HTR-8/SVneo (cell line): ENCODE measurements around the gene SNX30.

Experiments
- DNase-seq: peaks from one replicate; pipeline ENCODE4 v3.0.0; 2011; ENCODE audit warnings: low spot score, mixed read lengths; ENCODE audit not compliant: insufficient read length
- FAIRE-seq: peaks from 2 replicates; lab custom pipeline; 2011; peaks lifted over from hg19 to GRCh38; lab: Jason Lieb, UNC

Gene SNX30

DNA sequence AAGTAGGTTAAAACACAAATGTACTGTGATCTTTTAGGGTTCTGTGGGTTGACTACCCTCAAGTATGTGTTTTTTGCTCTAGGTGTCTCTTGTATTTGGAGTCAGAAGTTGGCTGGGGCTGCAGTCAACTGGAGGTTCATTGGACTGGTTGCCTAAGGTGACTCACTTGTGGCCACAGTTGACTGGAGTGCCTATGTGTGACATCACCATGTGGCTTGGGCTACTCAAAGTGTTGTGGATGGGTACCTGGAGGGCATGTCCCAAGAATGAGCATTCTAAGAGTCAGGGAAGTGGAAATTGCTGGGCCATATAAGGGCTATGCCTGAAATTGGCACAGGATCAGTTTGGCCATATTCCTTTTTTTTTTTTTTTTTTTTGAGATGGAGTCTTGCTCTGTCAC is 27.4 kb downstream of the SNX30 start:
- DNase-seq (no peak), FAIRE-seq (no peak)

DNA sequence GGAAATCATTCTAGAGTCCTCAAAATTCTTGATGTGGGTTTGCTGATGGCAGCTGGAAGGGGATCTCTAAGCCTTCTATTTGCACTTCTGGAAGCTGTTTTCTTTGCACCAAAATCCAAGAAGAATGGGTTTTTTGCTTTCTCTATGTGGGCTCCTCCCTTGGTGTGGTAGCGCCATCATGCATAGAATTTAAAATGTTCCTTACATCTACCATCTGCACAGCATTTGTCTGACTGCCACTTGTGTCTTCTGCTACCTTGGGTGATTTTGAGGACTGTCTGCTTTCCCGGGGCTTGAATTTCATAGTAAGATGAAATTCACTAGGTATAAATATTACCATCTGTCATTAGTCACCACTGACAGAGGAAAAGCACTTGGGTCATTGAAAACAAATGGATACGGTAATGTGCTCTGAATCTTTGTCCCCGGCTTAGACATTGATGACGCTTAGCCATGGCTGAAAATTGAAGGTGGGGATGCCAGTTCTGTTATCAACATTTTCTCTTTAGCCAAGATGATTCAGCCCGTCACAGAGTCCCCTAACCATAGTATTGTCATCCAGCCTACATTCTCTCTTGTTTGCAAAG is 30.0 kb downstream of the SNX30 start:
- DNase-seq (no peak), FAIRE-seq (no peak)

DNA sequence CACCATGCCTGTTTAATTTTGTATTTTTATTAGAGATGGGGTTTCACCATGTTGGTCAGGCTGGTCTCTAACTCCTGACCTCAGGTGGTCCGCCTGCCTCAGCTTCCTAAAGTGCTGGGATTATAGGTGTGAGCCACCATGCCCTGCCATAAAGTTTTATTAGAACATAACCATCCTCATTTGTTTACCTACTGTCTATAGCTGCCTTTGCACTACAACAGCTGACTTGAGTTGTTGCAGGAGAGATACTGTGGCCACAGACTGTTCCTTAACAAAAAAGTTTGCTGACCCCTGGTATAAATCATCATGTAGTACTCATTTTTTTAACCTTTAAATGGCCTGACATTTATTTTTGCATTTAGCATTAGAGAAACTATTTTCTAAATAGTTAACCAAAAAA is 31.7 kb downstream of the SNX30 start:
- DNase-seq (no peak), FAIRE-seq (no peak)

DNA sequence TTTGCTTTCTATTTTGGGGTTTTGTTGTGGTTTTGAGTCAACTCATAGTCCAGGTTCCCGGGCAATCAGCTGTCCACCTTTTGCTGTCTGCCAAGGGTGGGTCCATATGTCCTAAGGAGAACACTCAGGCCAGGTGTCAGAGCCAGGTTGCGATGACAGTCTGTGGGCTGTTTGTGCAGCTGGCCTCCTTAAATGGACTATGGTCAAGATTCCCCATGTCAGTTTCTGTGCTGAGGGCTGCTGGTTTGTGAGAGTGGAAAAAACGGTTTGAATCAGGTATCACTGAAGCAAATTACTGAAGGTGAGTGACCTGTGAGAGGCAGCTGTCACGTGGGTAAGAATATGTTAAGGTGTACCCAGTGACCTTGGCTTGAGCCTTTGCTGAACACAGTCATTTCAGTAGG is 33.0 kb downstream of the SNX30 start:
- DNase-seq (no peak), FAIRE-seq (no peak)

DNA sequence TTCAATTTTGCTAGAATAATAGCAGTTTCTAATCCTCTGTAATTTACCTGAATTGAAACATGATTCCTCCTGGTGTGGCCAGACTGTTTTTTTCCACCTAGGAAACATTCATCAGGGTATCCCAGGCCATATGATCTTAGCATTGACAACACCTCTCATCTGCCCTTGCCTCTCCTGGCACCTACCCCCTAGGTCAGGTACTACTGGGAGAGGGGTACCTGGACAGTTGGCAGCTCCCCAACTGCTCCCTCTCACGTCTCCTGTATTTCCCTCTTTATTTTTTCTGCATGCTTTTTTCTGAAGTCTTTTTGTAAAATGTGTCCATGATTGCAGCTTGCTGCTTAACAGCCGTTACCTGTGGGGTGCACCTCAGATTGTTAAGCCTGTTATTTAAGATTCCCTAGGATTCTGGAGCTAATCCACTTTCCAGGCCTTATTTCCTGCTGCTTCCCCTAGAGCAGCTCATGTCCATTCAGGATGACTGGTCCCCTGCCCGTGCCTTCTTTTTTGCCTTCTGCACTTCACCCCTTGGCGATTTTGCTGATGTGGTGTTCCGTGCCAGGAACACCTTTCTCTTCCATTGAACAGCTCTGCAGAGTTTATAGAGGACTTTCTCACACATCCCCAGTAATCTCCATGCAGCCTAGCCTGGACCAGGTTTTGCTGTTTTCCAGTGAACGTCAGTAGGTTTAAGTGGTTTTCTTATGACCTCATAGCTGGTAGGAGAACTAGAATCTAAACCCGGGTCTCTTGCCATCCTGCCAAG is 33.6 kb downstream of the SNX30 start:
- FAIRE-seq (peak; percentile 9), DNase-seq (no peak)

DNA sequence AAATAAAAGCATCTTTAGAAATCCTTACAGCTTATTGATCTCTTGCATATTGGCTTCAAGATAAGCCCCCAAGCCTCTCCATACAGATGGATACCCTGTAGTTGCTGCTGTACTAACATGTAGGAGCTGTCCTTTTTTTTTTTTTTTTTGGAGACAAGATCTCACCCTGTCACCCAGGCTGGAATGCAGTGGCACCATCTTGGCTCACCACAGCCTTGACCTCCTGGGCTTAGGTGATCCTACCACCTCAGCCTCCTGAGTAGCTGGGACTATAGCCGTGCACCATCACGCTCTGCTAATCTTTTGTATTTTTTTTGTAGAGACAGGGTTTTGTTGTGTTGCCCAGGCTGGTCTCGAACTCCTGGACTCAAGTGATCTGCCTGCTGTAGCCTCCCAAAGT is 35.4 kb downstream of the SNX30 start:
- no peak for FAIRE-seq
- no peak for DNase-seq

DNA sequence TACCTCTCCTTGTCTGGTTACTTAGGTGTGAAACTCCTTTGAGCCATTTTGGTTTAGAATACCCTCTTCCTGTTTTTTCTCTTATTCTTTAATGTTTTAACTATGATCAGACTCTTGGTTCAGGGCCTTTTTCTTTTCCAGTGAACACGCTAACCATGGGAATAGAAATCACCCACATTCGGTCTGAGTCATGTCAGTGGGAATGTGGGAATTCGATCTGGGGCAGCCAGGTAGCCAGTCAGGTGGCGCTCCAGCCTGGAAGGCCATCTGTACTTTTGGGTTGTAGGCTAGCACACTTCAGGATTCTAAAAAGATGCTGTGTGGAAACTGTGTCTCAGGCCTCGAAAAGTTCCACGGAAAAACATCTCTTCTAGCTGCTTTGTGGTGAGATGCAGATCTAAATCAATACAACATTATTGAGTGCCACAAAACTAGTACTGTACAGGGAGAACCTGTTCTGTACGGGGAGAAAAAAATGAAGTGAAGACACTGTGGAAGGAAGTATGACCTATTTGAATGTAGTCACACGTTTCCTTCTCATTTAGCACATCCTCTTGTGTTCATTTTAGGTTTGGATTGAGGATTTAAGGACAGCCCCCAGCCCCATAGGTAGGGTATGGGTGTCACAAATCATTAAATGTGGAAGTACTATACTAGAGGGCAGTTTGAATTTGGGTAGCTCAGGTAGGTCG is 36.4 kb downstream of the SNX30 start:
- DNase-seq: no peak
- FAIRE-seq: no peak

DNA sequence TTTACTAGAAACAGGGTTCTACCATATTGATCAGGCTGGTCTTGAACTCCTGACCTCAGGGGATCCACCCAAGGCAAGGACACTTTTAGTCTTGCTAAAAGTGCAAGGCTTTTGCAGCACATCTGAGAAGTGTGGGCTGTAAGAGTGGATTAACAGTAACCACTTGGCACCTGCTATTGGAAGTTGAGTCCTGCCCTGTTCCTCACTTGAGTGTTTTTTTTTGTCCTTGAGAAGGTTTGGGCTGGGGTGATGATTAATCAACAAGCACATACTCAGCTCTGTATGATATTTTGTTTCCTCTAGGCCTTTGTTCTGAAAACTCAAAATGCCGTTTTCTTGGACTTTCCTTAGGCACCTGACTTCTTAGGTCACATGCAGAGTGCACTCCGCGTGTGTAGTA is 37.4 kb downstream of the SNX30 start:
- DNase-seq (no peak), FAIRE-seq (no peak)

DNA sequence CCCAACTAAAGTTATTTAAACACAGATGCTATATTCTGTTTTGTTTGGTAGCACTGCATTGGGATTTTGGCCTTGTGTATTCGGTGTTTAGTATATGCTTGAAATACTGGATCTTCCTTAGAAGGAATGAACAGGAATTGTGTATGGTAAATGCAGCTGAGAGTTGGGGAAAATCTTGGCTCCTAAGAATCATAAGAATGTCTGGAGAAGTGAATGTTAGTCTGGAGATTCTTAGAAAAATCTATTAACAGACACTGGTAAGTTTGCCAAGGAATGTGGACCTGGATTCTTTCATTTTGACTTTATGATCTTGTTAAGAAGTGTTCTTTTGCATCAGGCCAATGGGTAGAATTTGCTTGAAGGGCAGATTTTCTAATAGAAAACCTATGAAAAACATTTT is 38.9 kb downstream of the SNX30 start:
- no peak for DNase-seq
- FAIRE-seq: no peak

DNA sequence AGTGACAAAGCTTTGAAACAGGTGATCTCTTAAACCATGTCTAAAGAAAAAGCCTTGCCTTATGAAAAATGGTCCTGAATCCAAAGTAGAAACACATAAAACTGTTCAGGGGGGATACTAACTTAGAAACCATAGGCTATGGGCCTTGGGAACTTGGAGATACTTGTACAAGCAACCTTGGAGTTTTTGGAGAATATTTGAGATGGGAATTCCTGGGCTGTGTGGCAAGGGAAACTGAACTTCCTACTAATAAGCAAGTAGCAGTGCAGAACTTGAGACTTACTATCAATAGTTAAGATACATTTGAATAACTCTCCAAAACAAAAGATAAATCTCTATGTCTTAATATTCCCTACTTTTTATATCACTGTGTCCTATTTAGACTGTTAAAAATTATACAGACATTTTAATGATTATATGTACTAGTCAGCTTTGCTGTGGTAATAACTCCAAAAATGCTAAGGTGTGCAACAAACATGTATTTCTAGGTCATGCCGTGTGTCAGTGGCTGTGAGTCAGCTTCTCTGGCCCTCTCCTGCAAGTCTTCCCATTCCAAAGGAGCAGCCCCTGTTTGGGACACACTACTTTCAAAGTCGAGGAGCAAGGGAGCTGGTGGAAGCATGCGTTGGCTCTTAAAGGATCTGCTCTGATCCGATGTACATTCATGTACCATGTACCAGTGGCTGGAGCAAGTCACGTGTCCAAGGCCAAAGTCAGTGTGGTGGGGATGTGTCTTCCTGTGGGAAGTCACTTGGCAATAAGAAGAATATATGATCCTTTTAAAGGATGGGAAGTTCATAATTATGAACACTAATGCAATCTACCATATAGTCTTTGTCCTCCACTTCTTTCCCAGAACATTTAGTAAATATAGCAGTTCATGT is 39.6 kb downstream of the SNX30 start:
- no peak for FAIRE-seq
- no peak for DNase-seq

DNA sequence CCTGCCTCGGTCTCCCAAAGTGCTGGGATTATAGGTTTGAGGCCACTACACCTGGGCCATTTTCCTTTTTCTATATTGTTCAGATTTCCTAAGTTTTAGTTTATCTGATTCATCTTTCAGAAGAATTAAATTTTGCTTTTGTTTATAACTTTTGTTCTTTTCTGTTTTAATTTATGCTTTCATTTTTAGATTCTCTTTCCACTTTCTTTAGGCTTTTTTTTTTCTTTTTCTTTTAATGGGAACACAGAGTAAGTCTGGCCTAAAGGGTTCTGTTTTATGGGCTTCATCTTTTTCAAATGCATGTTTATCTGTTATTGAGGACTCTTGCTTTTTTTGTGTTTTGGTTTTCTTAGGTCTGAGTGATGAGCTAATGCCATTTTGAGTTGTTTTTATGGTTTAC is 42.1 kb downstream of the SNX30 start:
- no peak for FAIRE-seq
- DNase-seq: no peak

DNA sequence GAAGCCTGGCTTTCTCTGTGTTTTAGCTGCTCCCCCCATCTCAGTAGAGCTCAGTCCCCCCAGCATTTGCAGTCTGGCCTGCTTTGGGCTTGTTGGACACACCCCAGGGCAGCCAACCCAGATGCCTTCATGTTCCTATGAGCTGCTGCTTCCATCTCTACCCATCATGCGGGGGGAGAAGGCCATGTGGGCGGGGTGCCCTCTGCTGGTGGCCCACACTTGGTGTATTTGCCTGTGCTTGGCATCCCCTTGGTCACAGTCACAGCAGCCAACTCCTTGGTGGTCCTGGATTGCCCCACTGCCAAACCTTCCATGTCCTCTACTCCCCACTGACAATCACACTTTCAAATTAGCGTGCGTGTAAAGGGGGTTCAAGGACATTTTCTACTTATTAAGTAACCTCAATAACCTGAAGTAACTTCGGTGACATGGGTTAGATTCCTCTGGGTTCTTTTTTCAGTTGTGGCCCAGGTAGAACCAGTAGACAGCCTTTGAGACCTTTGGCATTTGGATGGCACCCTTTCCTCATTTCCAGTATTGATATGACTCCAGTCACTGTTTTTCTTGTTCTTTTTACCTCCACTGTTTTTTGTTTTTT is 42.8 kb downstream of the SNX30 start:
- DNase-seq (peak; percentile 63), FAIRE-seq (peak; percentile 52)

DNA sequence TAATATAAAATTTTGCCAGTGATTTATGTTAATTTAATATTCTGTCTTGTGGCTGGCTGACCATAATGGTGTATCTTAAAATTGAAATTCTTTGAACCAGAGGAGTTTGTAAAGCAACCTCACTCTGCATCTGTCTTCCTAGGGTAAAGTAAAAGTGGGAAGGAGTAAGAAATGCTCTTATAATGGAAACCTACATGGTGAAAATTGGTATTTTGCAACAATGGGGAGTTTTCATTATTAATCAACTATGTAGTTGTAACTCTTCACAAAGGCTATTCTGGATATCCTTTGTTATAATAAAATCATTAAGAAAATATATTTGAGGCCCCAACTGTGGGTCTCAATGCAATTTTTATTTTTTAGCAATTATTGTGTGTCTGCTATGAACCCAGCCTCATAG is 44.2 kb downstream of the SNX30 start:
- FAIRE-seq (no peak), DNase-seq (no peak)

DNA sequence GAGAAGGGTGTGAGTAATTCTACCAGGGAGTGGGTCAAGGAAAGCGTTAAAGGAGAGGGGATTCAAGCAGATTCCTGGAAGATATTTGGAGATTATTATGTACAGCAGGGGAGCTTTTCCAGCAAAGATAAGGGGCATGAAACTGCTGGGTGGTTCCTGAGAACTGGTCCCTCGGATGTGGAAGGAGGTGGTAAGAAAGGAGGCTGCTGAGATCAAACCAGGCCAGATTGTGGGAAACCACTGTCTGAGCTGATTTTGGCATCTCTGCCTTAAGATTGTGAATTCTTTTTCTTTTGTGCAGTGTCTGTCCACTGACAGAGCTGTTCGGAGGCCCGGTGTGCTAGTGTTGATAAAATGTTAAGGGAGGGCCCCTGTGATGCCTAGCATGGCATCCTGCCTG is 45.4 kb downstream of the SNX30 start:
- DNase-seq: no peak
- no peak for FAIRE-seq

DNA sequence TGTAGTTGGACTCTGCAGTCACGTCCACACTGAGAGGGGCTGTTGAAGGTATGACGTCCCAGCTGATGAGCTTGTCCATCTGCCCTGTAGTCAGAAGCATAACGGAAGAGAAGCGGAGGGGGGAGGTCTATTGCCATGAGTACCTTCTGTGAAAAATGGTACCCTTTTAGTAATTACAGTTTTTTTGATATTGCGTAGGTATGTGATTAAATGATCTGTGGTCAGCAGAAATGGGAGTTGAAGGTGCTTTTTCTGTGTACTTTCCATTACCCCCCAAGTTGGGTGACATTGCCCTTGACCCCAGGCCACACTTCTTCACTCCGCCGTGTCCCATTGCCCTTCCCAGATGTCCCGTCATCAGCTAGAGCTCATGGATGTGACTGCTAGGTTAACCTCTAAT is 45.9 kb downstream of the SNX30 start:
- DNase-seq: no peak
- no peak for FAIRE-seq

DNA sequence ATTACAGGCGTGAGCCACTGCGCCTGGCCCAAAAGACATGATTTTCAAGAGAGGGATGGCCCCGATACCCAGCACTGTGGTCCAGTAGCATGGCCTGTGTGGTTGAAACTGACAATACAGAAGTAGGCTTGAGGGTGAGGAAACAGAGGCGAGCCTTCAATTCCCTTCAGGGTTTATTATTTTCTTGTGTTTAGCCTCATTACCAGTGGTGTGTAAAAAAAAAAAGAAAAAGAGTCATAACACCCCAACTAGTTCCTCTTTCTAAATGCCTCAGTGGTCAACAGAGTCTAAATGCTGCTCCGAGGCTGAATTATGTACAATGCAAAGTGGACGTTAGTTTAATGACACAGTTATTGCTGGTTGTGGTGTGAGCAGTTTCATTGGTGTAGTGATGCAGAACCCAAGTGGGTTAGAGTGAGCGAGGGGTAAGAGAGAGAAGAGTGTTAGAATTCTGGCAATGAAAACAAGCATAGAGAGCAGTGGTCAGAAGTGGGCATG is 58.8 kb downstream of the SNX30 start:
- DNase-seq (no peak), FAIRE-seq (no peak)

DNA sequence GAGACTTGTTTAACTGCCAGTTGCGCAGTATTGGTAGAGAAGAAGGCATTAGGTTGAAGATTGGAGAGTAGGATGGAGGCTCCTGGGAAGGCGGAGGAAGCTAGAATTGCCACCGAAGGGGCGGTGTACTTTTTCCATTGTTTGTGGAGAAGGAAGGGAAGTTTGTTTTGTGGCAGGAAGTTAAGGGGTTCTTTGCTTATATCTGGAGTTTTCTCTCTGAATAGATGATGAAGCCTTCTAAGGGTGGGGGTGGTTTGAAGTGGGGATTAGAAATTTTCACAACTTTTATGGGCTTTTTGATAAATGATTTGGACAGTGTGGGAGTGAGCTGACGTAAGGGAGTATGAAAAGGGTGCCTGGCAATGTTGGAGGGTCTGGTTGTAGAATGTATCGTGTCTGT is 59.3 kb downstream of the SNX30 start:
- DNase-seq (no peak), FAIRE-seq (no peak)

DNA sequence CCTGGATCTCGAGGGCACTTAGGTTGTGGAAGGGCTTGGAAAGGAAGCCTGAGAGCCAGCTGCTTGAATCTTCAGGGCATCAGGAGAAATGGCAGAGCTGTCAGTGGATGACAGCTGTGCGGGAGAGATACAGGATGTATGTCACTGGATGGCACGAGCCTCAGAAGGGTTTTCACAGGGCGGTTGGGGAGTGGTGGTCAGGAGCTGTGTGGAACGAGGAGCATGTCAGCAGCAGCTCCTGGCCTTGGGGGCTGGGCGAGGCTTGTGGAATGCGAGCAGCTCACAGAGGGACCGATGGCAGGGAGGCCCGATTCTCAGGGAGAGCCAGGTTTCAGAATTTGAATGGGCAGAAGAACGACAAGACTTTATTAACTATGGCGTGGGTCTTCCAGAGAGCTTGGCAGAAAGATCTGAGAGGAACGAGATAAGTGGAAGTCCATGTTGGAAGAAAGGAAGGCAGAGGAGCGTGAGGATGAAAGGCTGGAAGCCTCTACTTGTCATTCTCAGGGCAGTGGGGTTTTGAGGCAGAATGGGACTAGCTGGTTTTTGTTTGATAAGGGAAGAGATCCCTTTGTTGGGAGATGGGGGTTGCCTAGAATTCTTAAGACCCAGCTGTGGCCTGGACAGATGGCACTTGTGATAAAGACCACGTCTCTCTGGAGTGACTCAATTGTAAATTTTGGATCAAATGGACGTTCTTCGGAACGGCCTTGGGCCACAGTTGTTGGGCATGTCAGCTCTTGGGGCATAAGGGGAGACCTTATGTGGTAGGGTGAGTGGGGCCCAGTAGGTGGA is 60.3 kb downstream of the SNX30 start:
- FAIRE-seq: no peak

DNA sequence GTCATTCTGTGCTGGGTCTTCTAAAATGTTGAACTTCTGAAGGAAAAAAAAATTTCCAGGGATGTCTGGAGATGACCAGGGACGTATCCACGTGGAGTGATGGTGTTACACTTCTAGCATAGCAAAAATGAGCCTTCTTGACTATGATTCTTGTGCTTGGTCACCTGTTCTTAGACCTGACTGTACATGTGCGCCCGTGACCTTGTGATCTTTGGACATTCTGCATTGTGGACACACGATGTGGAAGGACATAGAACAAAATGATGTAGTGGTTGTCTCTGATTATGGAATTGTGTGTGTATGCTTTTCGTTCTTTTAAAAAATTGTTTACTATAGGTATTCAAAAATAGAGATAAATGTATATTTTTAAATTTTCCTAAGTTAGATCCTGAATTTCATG is 61.0 kb downstream of the SNX30 start:
- DNase-seq: no peak
- FAIRE-seq: no peak

More for the DNA sequence above, 60.3 kb downstream of the SNX30 start:
- DNase-seq: no peak
